Left renal pelvis (tissue), 4 donors: ENCODE results near the gene MDM4. TPM values are rescaled to one million over a fixed set of nuclear protein-coding genes. Genes with fewer than 3 reads are reported as not detected.

Experiments used
- DNase-seq, 4 donors: peaks; one replicate each; pipeline ENCODE4 v3.0.0-alpha.2; 2013; ENCODE audit warnings: low read depth in 4 of 4, low spot score in 3 of 4
- polyA plus RNA-seq, 4 donors: library from polyadenylated mRNA; unstranded; fragments of 120-200 nt; gene quantifications; one replicate each; pipeline ENCODE4 v1.2.1, GENCODE V29; 2013; ENCODE audit not compliant: insufficient read length in 4 of 4

Gene MDM4
- polyA plus RNA-seq, 4 donors = 22.9 to 61.8 (median 34.0) TPM

GRCh38 chr1:204600968-204601367 is 84.8 kb downstream of the MDM4 start:
- no peak for DNase-seq

GRCh38 chr1:204602111-204602579 is 85.9 kb downstream of the MDM4 start:
- peak in 2 of 4 donors; percentile 16 to 27 for DNase-seq

- DNase-seq = no peak
Observed at GRCh38 chr1:204602871-204603542, 86.8 kb downstream of the MDM4 start.

GRCh38 chr1:204605791-204606190 is 89.6 kb downstream of the MDM4 start:
- DNase-seq = no peak

Other genes with a start within 250 kb of the MDM4 start
- 10 to 100 TPM; 46.1 to 55.8 (median 46.5) TPM for gene PLEKHA6, start 156.5 kb upstream of the MDM4 start, polyA plus RNA-seq
- gene PPP1R15B, start 104.6 kb upstream of the MDM4 start, polyA plus RNA-seq = 10 to 100 TPM; 41.0 to 85.0 (median 43.3) TPM
- gene PIK3C2B, start 21.6 kb upstream of the MDM4 start, polyA plus RNA-seq = 10 to 100 TPM; 14.3 to 25.6 (median 17.5) TPM
- 10 to 100 TPM; 11.1 to 26.3 (median 12.5) TPM for gene LRRN2, start 169.3 kb downstream of the MDM4 start, polyA plus RNA-seq